ENCODE data around the gene LHX3. TPM values are rescaled to one million over a fixed set of nuclear protein-coding genes. Genes with fewer than 3 reads are reported as not detected.

LHX3 gene
- polyA plus RNA-seq, 1 of the 3 experiments (the other 2 are of a cell fraction), result not detected

DNA sequence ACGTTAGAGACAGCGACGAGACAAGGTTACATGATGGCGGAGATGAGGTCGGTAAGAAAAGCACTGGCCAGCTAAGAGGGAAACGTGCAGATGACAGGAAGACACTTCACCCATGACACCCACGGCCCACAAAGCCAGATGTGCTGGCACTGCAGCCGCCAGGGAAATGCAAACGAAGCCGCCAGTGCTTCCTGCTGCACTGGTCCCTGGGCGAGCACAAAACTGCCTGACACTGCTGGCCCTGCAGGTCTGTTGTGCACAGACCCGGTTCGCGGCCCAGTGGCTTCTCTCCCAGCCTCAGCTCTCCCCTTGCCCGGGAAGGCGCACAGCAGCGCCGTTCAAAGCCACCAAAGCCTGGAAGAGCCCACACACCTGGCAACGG lies 20.4 kb upstream of the LHX3 start:
- Histone ChIP-seq H3K9me3 (no peaks in the 10 kb centered on the region), H4K20me1 (ENCODE audit: insufficient read depth) (peaks cover 46% of the 10 kb centered on the region), H3K27ac (ENCODE audit: low read depth in 2 of 2, low read length in 1 of 2) (no peak overlapping the region), H3K27me3 (ENCODE audit: insufficient read depth) (no peaks in the 10 kb centered on the region), H3K9me2 (no peaks in the 10 kb centered on the region), H3K4me1 (ENCODE audit: control insufficient read depth in 1 of 2, insufficient read depth in 2 of 2, low read depth in 1 of 2, low read length in 1 of 2) (peaks cover 0 to 5% of the 10 kb centered on the region in 2 experiments; a peak in 1 of 4 replicates), H3K9ac (no peak overlapping the region), H3K36me3 (replicated peaks in 1 of 2; ENCODE audit: control insufficient read depth in 1 of 2, insufficient read depth in 2 of 2, low read length in 1 of 2) (peaks cover 0 to 31% of the 10 kb centered on the region in 2 experiments), H3F3A (replicated peaks; ENCODE audit: insufficient read depth) (peaks cover 4% of the 10 kb centered on the region), H3K4me3 (ENCODE audit: low read depth in 2 of 2, low read length in 1 of 2) (no peak overlapping the region), H3K4me2 (no peak overlapping the region), H3K79me2 (ENCODE audit: insufficient read depth) (peaks cover 11% of the 10 kb centered on the region; the same call in 1 of the 2 replicates), H2AFZ (ENCODE audit: low read depth) (no peak overlapping the region)
- no peak for DNase-seq
- 95% methylated on average over 10 of the region's 19 CpGs for WGBS (ENCODE audit: low lambda C conversion rate)
- CTCF ChIA-PET, result interaction anchor here (0.6 to 5.3 kb wide), 23 partner anchors 9 to 484 kb away, joined by 3 to 50 read pairs (median 6); partner anchors contain the start of gene TMEM250
- TF ChIP-seq MEF2A (IDR thresholded peaks at IDR 0.05; ENCODE audit: borderline replicate concordance, low read depth), result no peak
- no peak for TF ChIP-seq RFX5 (IDR thresholded peaks at IDR 0.05; ENCODE audit: low read length)
- no peak for TF ChIP-seq CHD2 (IDR thresholded peaks at IDR 0.05; ENCODE audit: low read length, partially characterized antibody)
- TF ChIP-seq, protein P1, sequence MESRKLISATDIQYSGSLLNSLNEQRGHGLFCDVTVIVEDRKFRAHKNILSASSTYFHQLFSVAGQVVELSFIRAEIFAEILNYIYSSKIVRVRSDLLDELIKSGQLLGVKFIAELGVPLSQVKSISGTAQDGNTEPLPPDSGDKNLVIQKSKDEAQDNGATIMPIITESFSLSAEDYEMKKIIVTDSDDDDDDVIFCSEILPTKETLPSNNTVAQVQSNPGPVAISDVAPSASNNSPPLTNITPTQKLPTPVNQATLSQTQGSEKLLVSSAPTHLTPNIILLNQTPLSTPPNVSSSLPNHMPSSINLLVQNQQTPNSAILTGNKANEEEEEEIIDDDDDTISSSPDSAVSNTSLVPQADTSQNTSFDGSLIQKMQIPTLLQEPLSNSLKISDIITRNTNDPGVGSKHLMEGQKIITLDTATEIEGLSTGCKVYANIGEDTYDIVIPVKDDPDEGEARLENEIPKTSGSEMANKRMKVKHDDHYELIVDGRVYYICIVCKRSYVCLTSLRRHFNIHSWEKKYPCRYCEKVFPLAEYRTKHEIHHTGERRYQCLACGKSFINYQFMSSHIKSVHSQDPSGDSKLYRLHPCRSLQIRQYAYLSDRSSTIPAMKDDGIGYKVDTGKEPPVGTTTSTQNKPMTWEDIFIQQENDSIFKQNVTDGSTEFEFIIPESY (IDR thresholded peaks at IDR 0.05; ENCODE audit: borderline replicate concordance, low read depth), result no peak
- TF ChIP-seq FOSL2 (IDR thresholded peaks at IDR 0.05; ENCODE audit: borderline replicate concordance, low read depth), result no peak
- TF ChIP-seq NFIC (IDR thresholded peaks at IDR 0.05; ENCODE audit: borderline replicate concordance), result no peak
- TF ChIP-seq, protein P2, sequence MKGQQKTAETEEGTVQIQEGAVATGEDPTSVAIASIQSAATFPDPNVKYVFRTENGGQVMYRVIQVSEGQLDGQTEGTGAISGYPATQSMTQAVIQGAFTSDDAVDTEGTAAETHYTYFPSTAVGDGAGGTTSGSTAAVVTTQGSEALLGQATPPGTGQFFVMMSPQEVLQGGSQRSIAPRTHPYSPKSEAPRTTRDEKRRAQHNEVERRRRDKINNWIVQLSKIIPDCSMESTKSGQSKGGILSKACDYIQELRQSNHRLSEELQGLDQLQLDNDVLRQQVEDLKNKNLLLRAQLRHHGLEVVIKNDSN (IDR thresholded peaks at IDR 0.05; ENCODE audit: borderline replicate concordance, low read depth), result no peak
- TF ChIP-seq, protein P3, sequence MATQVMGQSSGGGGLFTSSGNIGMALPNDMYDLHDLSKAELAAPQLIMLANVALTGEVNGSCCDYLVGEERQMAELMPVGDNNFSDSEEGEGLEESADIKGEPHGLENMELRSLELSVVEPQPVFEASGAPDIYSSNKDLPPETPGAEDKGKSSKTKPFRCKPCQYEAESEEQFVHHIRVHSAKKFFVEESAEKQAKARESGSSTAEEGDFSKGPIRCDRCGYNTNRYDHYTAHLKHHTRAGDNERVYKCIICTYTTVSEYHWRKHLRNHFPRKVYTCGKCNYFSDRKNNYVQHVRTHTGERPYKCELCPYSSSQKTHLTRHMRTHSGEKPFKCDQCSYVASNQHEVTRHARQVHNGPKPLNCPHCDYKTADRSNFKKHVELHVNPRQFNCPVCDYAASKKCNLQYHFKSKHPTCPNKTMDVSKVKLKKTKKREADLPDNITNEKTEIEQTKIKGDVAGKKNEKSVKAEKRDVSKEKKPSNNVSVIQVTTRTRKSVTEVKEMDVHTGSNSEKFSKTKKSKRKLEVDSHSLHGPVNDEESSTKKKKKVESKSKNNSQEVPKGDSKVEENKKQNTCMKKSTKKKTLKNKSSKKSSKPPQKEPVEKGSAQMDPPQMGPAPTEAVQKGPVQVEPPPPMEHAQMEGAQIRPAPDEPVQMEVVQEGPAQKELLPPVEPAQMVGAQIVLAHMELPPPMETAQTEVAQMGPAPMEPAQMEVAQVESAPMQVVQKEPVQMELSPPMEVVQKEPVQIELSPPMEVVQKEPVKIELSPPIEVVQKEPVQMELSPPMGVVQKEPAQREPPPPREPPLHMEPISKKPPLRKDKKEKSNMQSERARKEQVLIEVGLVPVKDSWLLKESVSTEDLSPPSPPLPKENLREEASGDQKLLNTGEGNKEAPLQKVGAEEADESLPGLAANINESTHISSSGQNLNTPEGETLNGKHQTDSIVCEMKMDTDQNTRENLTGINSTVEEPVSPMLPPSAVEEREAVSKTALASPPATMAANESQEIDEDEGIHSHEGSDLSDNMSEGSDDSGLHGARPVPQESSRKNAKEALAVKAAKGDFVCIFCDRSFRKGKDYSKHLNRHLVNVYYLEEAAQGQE (IDR thresholded peaks at IDR 0.05; ENCODE audit: low read depth, low read length), result no peak
- TF ChIP-seq GABPA (IDR thresholded peaks at IDR 0.05; ENCODE audit: low read depth), result no peak
- TF ChIP-seq ELF1 (IDR thresholded peaks at IDR 0.05), result no peak
- TF ChIP-seq SMC3 (IDR thresholded peaks at IDR 0.05; ENCODE audit: low read depth, low read length), result no peak
- TF ChIP-seq, protein P4, sequence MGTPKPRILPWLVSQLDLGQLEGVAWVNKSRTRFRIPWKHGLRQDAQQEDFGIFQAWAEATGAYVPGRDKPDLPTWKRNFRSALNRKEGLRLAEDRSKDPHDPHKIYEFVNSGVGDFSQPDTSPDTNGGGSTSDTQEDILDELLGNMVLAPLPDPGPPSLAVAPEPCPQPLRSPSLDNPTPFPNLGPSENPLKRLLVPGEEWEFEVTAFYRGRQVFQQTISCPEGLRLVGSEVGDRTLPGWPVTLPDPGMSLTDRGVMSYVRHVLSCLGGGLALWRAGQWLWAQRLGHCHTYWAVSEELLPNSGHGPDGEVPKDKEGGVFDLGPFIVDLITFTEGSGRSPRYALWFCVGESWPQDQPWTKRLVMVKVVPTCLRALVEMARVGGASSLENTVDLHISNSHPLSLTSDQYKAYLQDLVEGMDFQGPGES (IDR thresholded peaks at IDR 0.05; ENCODE audit: low read depth, low read length), result no peak
- TF ChIP-seq TCF12 (IDR thresholded peaks at IDR 0.05), result no peak
- no peak for TF ChIP-seq SIN3A (IDR thresholded peaks at IDR 0.05; ENCODE audit: borderline replicate concordance, low read depth, low read length)
- no peak for TF ChIP-seq FOXM1 (IDR thresholded peaks at IDR 0.05; ENCODE audit: low read depth)
- no peak for TF ChIP-seq NRF1 (IDR thresholded peaks at IDR 0.05; ENCODE audit: low read depth, low read length)
- TF ChIP-seq, protein P5, sequence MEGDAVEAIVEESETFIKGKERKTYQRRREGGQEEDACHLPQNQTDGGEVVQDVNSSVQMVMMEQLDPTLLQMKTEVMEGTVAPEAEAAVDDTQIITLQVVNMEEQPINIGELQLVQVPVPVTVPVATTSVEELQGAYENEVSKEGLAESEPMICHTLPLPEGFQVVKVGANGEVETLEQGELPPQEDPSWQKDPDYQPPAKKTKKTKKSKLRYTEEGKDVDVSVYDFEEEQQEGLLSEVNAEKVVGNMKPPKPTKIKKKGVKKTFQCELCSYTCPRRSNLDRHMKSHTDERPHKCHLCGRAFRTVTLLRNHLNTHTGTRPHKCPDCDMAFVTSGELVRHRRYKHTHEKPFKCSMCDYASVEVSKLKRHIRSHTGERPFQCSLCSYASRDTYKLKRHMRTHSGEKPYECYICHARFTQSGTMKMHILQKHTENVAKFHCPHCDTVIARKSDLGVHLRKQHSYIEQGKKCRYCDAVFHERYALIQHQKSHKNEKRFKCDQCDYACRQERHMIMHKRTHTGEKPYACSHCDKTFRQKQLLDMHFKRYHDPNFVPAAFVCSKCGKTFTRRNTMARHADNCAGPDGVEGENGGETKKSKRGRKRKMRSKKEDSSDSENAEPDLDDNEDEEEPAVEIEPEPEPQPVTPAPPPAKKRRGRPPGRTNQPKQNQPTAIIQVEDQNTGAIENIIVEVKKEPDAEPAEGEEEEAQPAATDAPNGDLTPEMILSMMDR (IDR thresholded peaks at IDR 0.05), result no peak
- TF ChIP-seq RAD21 (IDR thresholded peaks at IDR 0.05; ENCODE audit: low read length), result no peak
- no peak for TF ChIP-seq GATA2 (CRISPR knock-in tag; IDR thresholded peaks at IDR 0.05)
- POLR2A ChIA-PET, result no interaction called here
